ENCODE measurements around the gene OR13C5. TPM values are rescaled to one million over a fixed set of nuclear protein-coding genes. Genes with fewer than 3 reads are reported as not detected.
"Not testable (repeated sequence)": the region's sequence is repeated elsewhere in the genome, so short reads cannot be mapped to it uniquely, and the experiment has no call there.

The OR13C5 gene
- total RNA-seq = not detected
- not detected for polyA plus RNA-seq

GRCh38 chr9:104599313-104599712 lies at the start of gene OR13C5:
OR13C5 (minus strand) TSS chr9:104599413; CDS start chr9:104599413, 0 bp downstream.
- H3K4me3 ChIP-seq (ENCODE audit: low read length); H3K27me3 Mint-ChIP-seq; H3K4me3 Mint-ChIP-seq; H3K4me1 Mint-ChIP-seq; H3K9me3 ChIP-seq (ENCODE audit: low read length); CTCF ChIA-PET; POLR2A ChIA-PET; H3K36me3 Mint-ChIP-seq; H3K36me3 ChIP-seq (ENCODE audit: insufficient read depth, low read length); H3K27me3 ChIP-seq (ENCODE audit: insufficient read depth, low read length, poor library complexity, severe bottlenecking); H3K4me1 ChIP-seq (ENCODE audit: insufficient read depth, low read length); H3K9me3 Mint-ChIP-seq; H3K27ac ChIP-seq (ENCODE audit: low read depth, low read length); DNase-seq: not testable (repeated sequence)
- peak within 1 kb of the TSS in 1 of 8 donors; percentile 54 for H3K27ac Mint-ChIP-seq

- no peak overlapping the region for H3K27ac ChIP-seq (ENCODE audit: low read depth, low read length)
- Mint-ChIP-seq H3K4me3 (no peak overlapping the region), H3K27me3 (peaks cover 0 to 5% of the 10 kb centered on the region in 2 donors), H3K36me3 (peaks cover 0 to 7% (median 0%) of the 10 kb centered on the region in 3 donors), H3K9me3 (peaks cover 14 to 31% (median 25%) of the 10 kb centered on the region in 5 donors), H3K27ac (no peak overlapping the region), H3K4me1 (no peaks in the 10 kb centered on the region)
- no peak for DNase-seq
- CTCF ChIA-PET = no interaction called here
- H3K4me3 ChIP-seq (ENCODE audit: low read length) = no peak overlapping the region
- H3K9me3 ChIP-seq (ENCODE audit: low read length) = no peaks in the 10 kb centered on the region
- no peaks in the 10 kb centered on the region for H3K27me3 ChIP-seq (ENCODE audit: insufficient read depth, low read length, poor library complexity, severe bottlenecking)
- H3K36me3 ChIP-seq (ENCODE audit: insufficient read depth, low read length) = no peaks in the 10 kb centered on the region
- POLR2A ChIA-PET = no interaction called here
- H3K4me1 ChIP-seq (ENCODE audit: insufficient read depth, low read length) = no peaks in the 10 kb centered on the region
These were observed 36.2 kb upstream of the OR13C5 start for GRCh38 chr9:104635456-104635855.

- POLR2A ChIA-PET = no interaction called here
These were observed 34.8 kb upstream of the OR13C5 start for GRCh38 chr9:104633976-104634520.

DNA sequence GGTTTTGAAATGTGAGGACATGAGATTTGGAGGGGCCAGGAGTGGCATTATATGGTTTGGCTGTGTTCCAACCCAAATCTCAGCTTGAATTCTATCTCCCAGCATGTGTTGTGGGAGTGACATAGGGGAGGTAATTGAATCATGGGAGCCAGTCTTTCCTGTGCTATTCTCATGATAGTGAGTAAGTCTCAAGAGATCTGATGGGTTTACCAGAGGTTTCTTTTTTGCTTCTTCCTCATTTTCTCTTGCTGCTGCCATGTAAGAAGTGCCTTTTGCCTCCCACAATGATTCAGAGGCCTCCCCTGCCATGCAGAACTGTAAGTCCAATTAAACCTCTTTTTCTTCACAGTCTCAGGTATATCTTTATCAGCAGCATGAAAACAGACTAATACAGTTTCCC lies 26.8 kb upstream of the OR13C5 start:
- H3K4me1 ChIP-seq (ENCODE audit: insufficient read depth, low read length); H3K27ac Mint-ChIP-seq; H3K4me1 Mint-ChIP-seq; H3K36me3 ChIP-seq (ENCODE audit: insufficient read depth, low read length); H3K27me3 ChIP-seq (ENCODE audit: insufficient read depth, low read length, poor library complexity, severe bottlenecking); H3K4me3 ChIP-seq (ENCODE audit: low read length); H3K9me3 ChIP-seq (ENCODE audit: low read length); CTCF ChIA-PET; POLR2A ChIA-PET; H3K27ac ChIP-seq (ENCODE audit: low read depth, low read length); H3K36me3 Mint-ChIP-seq; H3K27me3 Mint-ChIP-seq; DNase-seq; H3K4me3 Mint-ChIP-seq: not testable (repeated sequence)
- H3K9me3 Mint-ChIP-seq = peaks cover 6 to 24% (median 15%) of the 10 kb centered on the region in 5 donors

More at GRCh38 chr9:104633976-104634520, 34.8 kb upstream of the OR13C5 start:
- no peak for DNase-seq
- no peaks in the 10 kb centered on the region for H3K27me3 ChIP-seq (ENCODE audit: insufficient read depth, low read length, poor library complexity, severe bottlenecking)
- no peak overlapping the region for H3K27ac ChIP-seq (ENCODE audit: low read depth, low read length)
- Mint-ChIP-seq H3K27me3 (peaks cover 0 to 5% of the 10 kb centered on the region in 2 donors), H3K4me1 (no peaks in the 10 kb centered on the region), H3K9me3 (peaks cover 11 to 19% (median 14%) of the 10 kb centered on the region in 5 donors), H3K4me3 (no peak overlapping the region), H3K27ac (no peak overlapping the region), H3K36me3 (peaks cover 0 to 7% (median 0%) of the 10 kb centered on the region in 3 donors)
- no peaks in the 10 kb centered on the region for H3K36me3 ChIP-seq (ENCODE audit: insufficient read depth, low read length)
- no peaks in the 10 kb centered on the region for H3K4me1 ChIP-seq (ENCODE audit: insufficient read depth, low read length)
- no peak overlapping the region for H3K4me3 ChIP-seq (ENCODE audit: low read length)
- H3K9me3 ChIP-seq (ENCODE audit: low read length) = no peaks in the 10 kb centered on the region
- CTCF ChIA-PET = no interaction called here

GRCh38 chr9:104618104-104618503 lies 18.9 kb upstream of the OR13C5 start, which contains the start of gene OR13C9:
OR13C9 (minus strand) TSS chr9:104618204; CDS start chr9:104618204, 0 bp downstream.
- Histone ChIP-seq H3K27ac (ENCODE audit: low read depth, low read length) (no peak within 1 kb of the TSS), H3K27me3 (ENCODE audit: insufficient read depth, low read length, poor library complexity, severe bottlenecking) (no peaks in the 10 kb centered on the region), H3K36me3 (ENCODE audit: insufficient read depth, low read length) (no peaks in the 10 kb centered on the region), H3K4me1 (ENCODE audit: insufficient read depth, low read length) (no peaks in the 10 kb centered on the region), H3K4me3 (ENCODE audit: low read length) (no peak within 1 kb of the TSS), H3K9me3 (ENCODE audit: low read length) (no peaks in the 10 kb centered on the region)
- H3K9me3 Mint-ChIP-seq = peaks cover 0 to 8% (median 4%) of the 10 kb centered on the region in 5 donors
- H3K27ac Mint-ChIP-seq = no peak within 1 kb of the TSS
- H3K4me1 Mint-ChIP-seq = no peaks in the 10 kb centered on the region
- no peak for DNase-seq
- ChIA-PET POLR2A (no interaction called here), CTCF (no interaction called here)
- no peak within 1 kb of the TSS for H3K4me3 Mint-ChIP-seq
- no peaks in the 10 kb centered on the region for H3K27me3 Mint-ChIP-seq
- no peaks in the 10 kb centered on the region for H3K36me3 Mint-ChIP-seq

- no peaks in the 10 kb centered on the region for H3K36me3 ChIP-seq (ENCODE audit: insufficient read depth, low read length)
- POLR2A ChIA-PET = no interaction called here
- no peak overlapping the region for H3K4me3 ChIP-seq (ENCODE audit: low read length)
- Mint-ChIP-seq H3K27ac (no peak overlapping the region), H3K4me3 (no peak overlapping the region), H3K36me3 (no peaks in the 10 kb centered on the region), H3K27me3 (no peaks in the 10 kb centered on the region), H3K4me1 (no peaks in the 10 kb centered on the region), H3K9me3 (peaks cover 0 to 4% (median 3%) of the 10 kb centered on the region in 5 donors)
- no peaks in the 10 kb centered on the region for H3K9me3 ChIP-seq (ENCODE audit: low read length)
- no peak overlapping the region for H3K27ac ChIP-seq (ENCODE audit: low read depth, low read length)
- no peaks in the 10 kb centered on the region for H3K27me3 ChIP-seq (ENCODE audit: insufficient read depth, low read length, poor library complexity, severe bottlenecking)
- CTCF ChIA-PET = no interaction called here
- DNase-seq = no peak
- H3K4me1 ChIP-seq (ENCODE audit: insufficient read depth, low read length) = no peaks in the 10 kb centered on the region
These were observed 18.2 kb upstream of the OR13C5 start for GRCh38 chr9:104617418-104617817.

DNA sequence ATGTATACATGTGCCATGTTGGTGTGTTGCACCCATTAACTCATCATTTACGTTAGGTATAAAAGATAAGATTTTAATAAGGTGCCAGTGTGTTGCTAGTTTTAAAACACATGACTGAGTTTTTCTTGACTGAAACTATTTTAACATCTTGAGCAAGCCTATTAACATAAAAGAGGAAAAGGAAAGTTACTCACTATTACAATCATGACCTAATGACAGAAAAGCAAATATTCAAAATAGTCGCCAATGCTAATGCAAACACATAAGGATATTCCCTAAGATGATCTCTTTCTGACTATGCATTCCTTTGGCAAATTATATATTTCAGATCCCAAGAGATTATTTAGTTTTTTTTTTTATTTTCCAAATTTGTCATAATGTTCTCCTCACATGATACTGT lies 12.0 kb upstream of the OR13C5 start:
- ChIA-PET POLR2A (no interaction called here), CTCF (no interaction called here)
- no peak overlapping the region for H3K27ac ChIP-seq (ENCODE audit: low read depth, low read length)
- Mint-ChIP-seq H3K36me3 (no peaks in the 10 kb centered on the region), H3K27ac (no peak overlapping the region), H3K4me1 (no peaks in the 10 kb centered on the region), H3K27me3 (no peaks in the 10 kb centered on the region), H3K4me3 (no peak overlapping the region), H3K9me3 (peaks cover 0 to 4% (median 0%) of the 10 kb centered on the region in 5 donors)
- H3K4me3 ChIP-seq (ENCODE audit: low read length) = no peak overlapping the region
- H3K36me3 ChIP-seq (ENCODE audit: insufficient read depth, low read length) = no peaks in the 10 kb centered on the region
- H3K9me3 ChIP-seq (ENCODE audit: low read length) = no peaks in the 10 kb centered on the region
- no peaks in the 10 kb centered on the region for H3K27me3 ChIP-seq (ENCODE audit: insufficient read depth, low read length, poor library complexity, severe bottlenecking)
- DNase-seq = no peak
- no peaks in the 10 kb centered on the region for H3K4me1 ChIP-seq (ENCODE audit: insufficient read depth, low read length)

- no peak for DNase-seq
- Mint-ChIP-seq H3K4me1 (no peaks in the 10 kb centered on the region), H3K9me3 (no peaks in the 10 kb centered on the region), H3K36me3 (no peaks in the 10 kb centered on the region), H3K4me3 (no peak overlapping the region), H3K27ac (no peak overlapping the region), H3K27me3 (no peaks in the 10 kb centered on the region)
- Histone ChIP-seq H3K4me1 (ENCODE audit: insufficient read depth, low read length) (no peaks in the 10 kb centered on the region), H3K9me3 (ENCODE audit: low read length) (no peaks in the 10 kb centered on the region), H3K4me3 (ENCODE audit: low read length) (no peak overlapping the region), H3K27me3 (ENCODE audit: insufficient read depth, low read length, poor library complexity, severe bottlenecking) (no peaks in the 10 kb centered on the region), H3K36me3 (ENCODE audit: insufficient read depth, low read length) (no peaks in the 10 kb centered on the region), H3K27ac (ENCODE audit: low read depth, low read length) (no peak overlapping the region)
- CTCF ChIA-PET = no interaction called here
- POLR2A ChIA-PET = no interaction called here
These were observed 9.1 kb upstream of the OR13C5 start for GRCh38 chr9:104608336-104608735.

- Mint-ChIP-seq H3K27ac (no peak overlapping the region), H3K36me3 (no peaks in the 10 kb centered on the region), H3K9me3 (no peaks in the 10 kb centered on the region), H3K4me3 (no peak overlapping the region), H3K27me3 (peaks cover 0 to 2% of the 10 kb centered on the region in 2 donors), H3K4me1 (no peaks in the 10 kb centered on the region)
- no peaks in the 10 kb centered on the region for H3K36me3 ChIP-seq (ENCODE audit: insufficient read depth, low read length)
- no peak for DNase-seq
- no peaks in the 10 kb centered on the region for H3K4me1 ChIP-seq (ENCODE audit: insufficient read depth, low read length)
- no peak overlapping the region for H3K27ac ChIP-seq (ENCODE audit: low read depth, low read length)
- POLR2A ChIA-PET = no interaction called here
- H3K4me3 ChIP-seq (ENCODE audit: low read length) = no peak overlapping the region
- no peaks in the 10 kb centered on the region for H3K9me3 ChIP-seq (ENCODE audit: low read length)
- CTCF ChIA-PET = no interaction called here
- no peaks in the 10 kb centered on the region for H3K27me3 ChIP-seq (ENCODE audit: insufficient read depth, low read length, poor library complexity, severe bottlenecking)
These were observed 6.9 kb upstream of the OR13C5 start for GRCh38 chr9:104606152-104606551.
